Epithelial cell of esophagus (primary cell): ENCODE results near the gene CPNE7.

Source experiments
- DNase-seq: peaks from one replicate; pipeline ENCODE4 v3.0.0; 2010; ENCODE audit warnings: low read depth
- H3K4me3 ChIP-seq: 2 replicates; pipeline ENCODE4 v1.5.1; 2011; ENCODE audit warnings: mild to moderate bottlenecking, low read length, control low read depth
- TF ChIP-seq, protein P1 (sequence below): IDR thresholded peaks from 2 replicates; pipeline ENCODE4 v1.5.1; 2011; ENCODE audit warnings: low read depth, mild to moderate bottlenecking, low read length, control low read depth, inconsistent platforms; ENCODE audit not compliant: insufficient read depth; ENCODE audit errors: missing control alignments

Gene CPNE7

DNA sequence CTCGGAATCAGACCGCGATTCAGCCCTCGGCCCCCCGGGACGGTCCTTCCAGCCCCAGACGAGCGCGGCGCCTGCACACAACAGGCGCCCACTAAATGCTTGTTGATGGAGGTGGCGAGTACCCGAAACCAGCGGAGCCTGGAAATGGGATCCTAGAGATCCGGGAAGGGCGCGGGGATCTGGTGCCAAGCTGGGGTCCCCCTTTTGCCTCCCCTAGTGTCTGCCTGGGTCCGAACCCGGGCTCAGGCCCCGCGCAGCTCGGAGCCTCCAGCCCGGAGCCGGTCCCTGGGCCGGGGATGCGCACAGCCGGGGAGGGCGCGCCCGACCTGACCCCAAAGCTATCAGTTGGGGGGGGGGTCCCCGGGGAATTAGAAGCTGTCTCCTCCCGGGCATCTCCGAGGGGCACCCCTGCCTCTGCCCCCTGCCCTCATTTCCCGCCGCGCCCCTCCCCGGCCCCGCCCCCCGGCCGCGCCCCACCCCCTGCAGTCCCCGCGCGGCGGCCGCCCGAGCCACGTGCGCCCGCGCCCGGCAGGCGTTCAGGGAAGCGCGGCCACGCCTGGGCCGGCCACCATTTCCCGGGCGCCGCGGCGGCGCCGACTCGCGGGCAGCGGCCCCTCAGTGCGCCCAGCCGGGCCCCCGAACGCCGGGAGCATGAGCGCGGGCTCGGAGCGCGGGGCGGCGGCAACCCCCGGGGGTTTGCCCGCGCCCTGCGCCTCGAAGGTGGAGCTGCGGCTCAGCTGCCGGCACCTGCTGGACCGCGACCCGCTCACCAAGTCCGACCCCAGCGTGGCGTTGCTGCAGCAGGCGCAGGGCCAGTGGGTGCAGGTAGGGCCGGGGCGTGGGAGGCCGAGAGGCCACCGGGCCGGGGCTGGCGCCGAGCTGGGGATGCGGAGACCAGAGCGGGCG, at the start of gene CPNE7:
Gene CPNE7 (plus strand): TSS at position 512 of the 906 bp plus-strand sequence. CDS start 140 bp downstream, at position 652.
- TF ChIP-seq, protein P1, sequence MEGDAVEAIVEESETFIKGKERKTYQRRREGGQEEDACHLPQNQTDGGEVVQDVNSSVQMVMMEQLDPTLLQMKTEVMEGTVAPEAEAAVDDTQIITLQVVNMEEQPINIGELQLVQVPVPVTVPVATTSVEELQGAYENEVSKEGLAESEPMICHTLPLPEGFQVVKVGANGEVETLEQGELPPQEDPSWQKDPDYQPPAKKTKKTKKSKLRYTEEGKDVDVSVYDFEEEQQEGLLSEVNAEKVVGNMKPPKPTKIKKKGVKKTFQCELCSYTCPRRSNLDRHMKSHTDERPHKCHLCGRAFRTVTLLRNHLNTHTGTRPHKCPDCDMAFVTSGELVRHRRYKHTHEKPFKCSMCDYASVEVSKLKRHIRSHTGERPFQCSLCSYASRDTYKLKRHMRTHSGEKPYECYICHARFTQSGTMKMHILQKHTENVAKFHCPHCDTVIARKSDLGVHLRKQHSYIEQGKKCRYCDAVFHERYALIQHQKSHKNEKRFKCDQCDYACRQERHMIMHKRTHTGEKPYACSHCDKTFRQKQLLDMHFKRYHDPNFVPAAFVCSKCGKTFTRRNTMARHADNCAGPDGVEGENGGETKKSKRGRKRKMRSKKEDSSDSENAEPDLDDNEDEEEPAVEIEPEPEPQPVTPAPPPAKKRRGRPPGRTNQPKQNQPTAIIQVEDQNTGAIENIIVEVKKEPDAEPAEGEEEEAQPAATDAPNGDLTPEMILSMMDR, result no peak
- peak within 1 kb of the TSS; percentile 22 for H3K4me3 ChIP-seq
- DNase-seq, result no peak

DNA sequence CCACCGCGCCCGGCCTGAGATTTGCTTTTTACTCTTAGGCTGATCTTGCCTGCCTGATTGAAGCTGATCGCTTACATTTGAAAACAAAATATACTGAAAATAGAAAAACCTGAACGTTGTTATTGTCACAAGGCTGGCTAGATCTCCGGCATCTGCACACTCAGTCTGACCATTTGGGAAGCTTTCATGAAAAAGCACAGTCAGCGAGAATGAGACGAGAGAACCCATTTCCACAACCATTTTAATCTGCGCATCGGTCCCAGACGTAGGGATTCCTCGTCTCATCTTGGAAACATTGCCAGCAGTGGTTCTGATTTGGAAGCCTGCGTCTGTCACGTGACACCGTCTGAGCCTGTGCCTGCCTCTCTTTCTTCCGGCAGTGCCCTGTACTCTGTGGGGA, 46.5 kb upstream of the CPNE7 start:
- TF ChIP-seq, protein P1, result no peak
- DNase-seq, result no peak
- H3K4me3 ChIP-seq, result no peak overlapping the region

DNA sequence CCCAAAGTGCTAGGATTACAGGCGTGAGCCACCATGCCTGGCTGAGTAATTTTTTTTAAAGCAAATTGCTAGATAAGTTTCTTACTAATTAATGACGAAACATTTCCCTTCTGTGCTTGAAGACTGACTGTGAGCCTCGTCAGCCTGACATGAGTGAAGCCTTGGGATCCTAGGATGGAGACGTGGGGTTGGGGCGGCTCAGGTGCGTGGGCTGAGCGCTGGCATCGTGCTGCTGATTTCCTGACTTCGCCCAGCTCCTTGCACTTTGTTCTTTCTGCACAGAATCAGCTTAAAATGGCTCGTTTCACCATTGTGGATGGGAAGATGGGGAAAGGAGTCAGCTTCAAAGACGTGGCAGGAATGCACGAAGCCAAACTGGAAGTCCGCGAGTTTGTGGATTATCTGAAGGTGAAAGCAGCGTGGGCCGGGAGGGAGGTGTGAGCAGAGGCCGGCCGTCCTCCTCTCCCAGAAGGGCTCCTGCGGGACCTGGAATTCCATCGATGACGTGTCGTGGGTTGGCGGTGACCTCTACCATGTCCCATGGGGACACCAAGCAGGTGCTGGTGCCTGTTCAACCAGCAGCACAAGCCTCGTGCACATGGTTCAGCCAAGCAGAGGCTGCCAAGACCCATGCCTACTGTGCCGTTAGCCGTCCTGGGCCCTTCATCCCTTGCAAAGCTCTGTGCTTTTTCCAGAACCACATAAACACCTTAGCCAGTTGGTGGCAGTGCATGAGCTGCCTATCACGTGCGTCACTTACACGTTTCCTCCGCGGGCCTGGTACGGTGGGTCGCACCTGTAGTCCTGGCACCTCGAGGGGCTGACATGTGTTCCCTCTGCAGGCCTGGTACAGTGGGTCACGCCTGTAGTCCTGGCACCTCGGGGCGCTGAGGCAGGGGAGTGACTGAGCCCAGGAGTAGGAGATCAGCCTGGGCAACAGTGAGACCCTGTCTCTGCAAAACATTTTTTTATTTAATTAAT, 44.9 kb upstream of the CPNE7 start:
- TF ChIP-seq, protein P1, result no peak
- H3K4me3 ChIP-seq, result no peak overlapping the region
- no peak for DNase-seq

DNA sequence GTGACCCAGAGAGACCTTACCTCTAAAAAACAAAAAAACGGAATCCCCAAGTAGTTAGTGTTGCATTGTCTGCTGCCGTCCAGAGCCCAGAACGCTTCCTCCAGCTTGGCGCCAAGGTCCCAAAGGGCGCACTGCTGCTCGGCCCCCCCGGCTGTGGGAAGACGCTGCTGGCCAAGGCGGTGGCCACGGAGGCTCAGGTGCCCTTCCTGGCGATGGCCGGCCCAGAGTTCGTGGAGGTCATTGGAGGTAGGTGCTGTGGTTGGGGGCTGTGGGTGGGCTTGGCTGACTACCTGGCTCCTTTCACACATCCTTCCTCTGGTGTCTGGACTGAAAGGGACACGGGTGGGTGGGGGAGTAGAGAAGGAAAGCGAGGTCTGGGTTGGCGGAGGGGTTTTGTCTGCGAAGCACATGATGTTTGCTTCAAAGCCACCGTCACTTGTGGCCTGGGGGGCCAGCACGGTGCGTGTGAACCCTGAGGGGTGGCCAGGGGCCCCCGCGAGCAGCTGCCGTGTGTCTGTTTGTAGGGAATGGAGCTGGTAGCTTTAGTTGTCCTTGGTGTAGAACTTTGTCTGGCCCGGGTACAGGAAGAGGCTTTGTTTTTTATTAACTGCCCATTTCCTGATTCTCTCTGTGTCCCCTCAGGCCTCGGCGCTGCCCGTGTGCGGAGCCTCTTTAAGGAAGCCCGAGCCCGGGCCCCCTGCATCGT, 43.6 kb upstream of the CPNE7 start:
- TF ChIP-seq, protein P1, result no peak
- H3K4me3 ChIP-seq, result no peak overlapping the region
- DNase-seq, result no peak

DNA sequence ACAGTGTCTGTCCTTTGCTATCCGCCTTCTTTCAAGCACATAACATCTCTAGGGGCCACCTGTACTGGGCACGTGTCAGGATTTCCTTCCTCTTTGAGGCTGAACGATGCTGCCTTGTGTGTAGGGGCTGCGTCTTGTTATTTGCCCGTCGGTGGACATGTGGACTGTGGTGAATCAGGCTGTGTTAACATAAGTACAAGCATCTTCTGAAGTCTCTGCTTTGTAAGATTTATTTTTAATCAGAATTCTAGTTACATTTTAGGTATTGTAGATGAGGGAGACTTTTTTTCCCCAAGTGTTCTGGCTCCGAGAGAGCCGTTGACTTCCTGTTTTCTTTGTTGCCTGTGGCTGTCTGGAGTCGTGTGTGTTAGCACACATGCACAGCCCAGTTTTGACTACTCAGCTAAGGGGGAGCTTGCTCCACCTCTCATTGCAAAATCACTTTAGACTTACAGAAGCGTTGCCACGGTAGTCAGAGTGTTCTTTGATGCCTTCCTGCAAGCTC, 41.3 kb upstream of the CPNE7 start:
- H3K4me3 ChIP-seq, result no peak overlapping the region
- DNase-seq, result peak; percentile 34
- TF ChIP-seq, protein P1, result no peak

DNA sequence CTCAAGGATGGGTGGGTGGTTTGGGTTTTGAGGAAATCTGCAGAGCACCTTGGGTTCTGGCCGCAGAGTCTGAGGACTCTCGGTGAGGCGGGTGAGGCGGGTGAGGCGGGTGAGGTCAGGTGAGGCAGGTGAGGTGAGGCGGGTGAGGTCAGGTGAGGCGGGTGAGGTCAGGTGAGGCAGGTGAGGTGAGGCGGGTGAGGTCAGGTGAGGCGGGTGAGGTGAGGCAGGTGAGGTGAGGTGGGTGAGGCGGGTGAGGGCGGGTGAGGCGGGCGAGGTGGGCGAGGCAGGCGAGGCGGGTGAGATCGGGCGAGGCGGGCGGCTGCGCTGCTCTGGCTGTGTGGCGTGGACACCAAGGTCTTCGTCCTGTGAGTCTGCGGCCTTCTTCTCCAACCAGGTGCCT, 39.2 kb upstream of the CPNE7 start:
- TF ChIP-seq, protein P1, result no peak
- no peak for DNase-seq
- no peak overlapping the region for H3K4me3 ChIP-seq
